AG20443 (cell line): Measurements from ENCODE around the gene GPR160.
"Not testable (repeated sequence)": the region's sequence is repeated elsewhere in the genome, so short reads cannot be mapped to it uniquely, and the experiment has no call there.

ENCODE experiments used
- DNase-seq: peaks from one replicate; pipeline ENCODE4 v3.0.0; 2012; ENCODE audit warnings: low spot score, mixed read lengths

The GPR160 gene

DNA sequence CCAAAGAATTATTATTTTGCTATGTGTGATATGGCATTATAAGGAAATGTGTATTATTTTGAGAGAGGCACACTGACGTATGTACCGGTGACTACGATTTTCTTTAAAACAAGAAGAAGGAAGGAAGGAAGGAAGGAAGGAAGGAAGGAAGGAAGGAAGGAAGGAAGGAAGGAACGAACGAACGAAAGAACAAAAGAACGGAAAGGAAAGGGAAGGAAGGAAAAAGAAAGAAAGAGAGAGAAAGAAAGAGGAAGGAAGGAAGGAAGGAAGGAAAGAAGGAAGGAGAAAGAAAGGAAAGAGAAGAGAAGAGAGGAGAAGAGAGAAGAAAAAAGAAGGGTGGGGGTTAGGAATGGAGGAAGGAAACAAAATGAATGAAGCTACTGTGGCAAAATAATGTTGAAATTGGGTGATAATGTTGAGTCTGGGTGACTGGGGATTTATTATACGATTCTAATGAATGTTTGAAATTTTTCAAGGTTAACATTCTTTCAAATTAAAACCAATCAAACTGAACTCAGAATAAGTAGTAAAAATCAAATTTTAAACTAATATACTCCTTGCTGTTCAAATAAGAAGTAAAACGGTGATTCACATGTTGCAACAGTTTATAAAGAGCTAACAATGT, 73.5 kb downstream of the GPR160 start:
- DNase-seq, result no peak

DNA sequence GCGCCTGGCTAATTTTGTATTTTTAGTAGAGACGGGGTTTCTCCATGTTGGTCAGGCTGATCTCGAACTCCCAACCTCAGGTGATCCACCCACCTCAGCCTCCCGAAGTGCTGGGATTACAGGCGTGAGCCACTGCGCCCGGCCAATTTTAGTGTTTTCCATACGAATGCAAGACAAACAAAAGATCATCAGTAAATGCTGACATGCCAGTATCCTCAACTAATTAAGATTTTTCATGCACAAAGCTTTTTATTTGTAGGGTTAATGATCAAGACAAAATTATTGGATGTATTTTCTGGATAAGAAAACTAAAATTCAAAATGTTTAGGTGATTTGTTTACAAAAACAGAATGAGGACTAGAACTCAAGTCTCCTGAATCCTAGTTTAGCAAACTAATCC, 76.4 kb downstream of the GPR160 start:
- DNase-seq, result not testable (repeated sequence)

DNA sequence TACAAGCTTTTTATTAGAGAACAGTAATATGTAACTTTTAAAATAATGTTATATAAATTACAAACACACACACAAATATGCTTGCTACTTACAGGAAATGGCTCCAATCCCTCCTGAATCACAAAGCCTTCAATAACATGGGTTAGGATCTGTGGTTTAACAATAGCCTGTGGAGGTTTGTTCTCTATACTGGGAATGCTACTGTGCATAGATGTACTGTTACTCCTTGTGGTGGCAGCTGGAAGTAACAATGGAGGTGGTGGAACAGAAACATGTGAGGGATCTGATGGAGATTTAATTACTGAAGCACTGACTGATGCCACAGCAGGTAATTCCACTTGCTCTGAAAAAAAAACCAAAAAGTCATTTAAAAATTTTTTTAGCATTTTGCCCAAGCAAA, 79.3 kb downstream of the GPR160 start:
- no peak for DNase-seq

DNA sequence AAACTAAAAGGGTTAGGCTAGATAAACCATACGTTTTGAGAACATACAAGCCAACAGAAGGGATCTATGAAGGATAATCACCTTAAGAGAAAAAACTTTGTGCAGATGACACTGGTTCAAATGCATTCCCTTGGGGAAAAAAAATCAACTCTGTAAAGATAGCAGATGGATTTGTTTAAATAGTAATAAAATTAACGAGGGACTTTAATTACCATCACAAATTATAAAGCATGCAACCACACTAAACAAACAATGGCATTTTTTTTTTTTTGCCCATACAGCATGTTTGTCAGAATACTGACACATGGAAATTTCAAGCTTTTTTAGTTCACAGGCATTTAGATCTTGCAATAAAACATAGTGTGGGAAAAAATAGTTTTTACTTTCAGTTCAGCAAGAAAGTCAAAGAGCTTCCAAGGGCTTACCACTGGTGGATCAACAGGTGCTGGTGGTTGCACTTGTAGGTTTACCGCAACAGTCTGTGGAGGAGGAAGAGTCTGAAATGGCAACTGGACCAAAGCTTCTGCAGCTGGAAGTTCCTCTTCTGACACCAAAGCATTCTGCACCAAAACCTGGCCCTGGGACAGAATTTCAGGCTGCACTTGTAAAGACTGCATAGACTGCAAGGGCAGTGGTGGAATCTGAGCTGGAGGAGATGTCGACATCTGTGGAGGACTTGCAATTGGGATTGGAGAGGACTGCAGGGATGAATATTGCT, 90.6 kb downstream of the GPR160 start:
- DNase-seq, result no peak

DNA sequence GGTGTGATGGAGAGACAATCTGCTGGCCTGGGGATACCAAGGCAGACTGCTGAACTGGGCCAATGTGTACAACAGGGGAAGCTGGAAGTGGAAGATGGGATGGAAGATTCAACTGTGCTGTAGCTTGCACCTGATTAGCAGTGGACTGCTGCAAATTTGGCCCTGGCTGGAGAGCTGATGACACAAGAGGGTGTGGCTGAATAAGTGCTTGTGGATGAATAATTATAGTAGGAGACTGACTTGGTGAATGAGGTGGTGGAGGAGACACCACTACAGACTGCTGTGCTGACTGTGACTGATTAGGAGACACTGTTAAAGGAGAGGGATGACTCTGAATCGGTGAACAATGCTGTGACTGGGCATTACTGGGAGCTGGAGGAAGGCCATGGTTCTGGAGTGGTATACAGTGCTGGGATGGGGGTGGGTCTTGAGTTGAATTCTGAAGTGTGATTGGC, 91.2 kb downstream of the GPR160 start:
- DNase-seq, result peak; percentile 65

DNA sequence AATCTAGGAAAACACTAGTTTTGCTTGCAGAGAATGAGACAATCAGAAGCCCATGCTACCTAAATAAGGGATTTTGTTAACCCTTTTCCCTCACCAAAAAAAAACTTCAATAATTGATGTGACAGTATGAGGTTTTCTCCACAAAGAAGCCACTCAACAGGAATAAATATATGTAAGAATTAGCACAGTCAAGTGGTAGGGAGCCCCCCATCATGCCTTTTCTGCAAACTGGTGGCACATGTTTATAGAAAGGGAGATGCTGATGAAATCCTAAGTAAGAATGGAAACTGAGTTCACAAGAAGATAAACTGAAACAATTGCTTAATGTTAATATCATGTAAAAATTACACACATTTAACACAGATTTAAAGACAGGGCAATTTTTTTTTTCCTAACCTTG, 92.7 kb downstream of the GPR160 start:
- DNase-seq, result no peak

DNA sequence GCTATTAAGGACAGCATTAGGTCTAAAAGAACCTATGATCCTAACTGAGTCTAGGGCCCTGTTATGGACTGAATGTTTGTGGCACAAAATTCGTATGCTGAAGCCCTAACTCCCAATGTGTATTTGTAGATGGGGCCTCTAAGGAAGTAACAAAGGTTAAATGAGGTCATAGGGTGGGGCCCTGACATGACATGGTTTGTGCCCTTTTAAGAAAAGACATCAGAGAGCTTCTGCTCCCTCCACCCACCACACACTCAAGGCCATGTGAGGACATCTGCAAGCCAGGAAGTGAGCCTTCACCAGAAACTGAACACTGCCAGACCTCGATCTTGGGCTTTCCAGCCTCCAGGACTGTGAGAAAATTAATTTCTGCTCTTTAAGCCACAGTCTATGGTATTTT, 94.5 kb downstream of the GPR160 start:
- no peak for DNase-seq
